OCI-LY7 (cell line): Measurements from ENCODE around the gene GCSAM.

ENCODE experiments used
- CTCF ChIP-seq: fragments of 200-600 bp; sonication (generic); conservative IDR thresholded peaks from 2 replicates; pipeline ENCODE4 v1.5.1; 2014; ENCODE audit warnings: mild to moderate bottlenecking, antibody characterized with exemption, low read length, moderate library complexity, mixed read lengths
- EZH2phosphoT487 ChIP-seq: fragments of 200-600 bp; sonication (generic); IDR thresholded peaks from 2 replicates; pipeline ENCODE4 v1.6.1; 2018; ENCODE audit warnings: low read depth, borderline replicate concordance, mild to moderate bottlenecking, mixed run types, antibody characterized with exemption, low read length, moderate library complexity, mixed read lengths

- TF ChIP-seq CTCF (no peak), EZH2phosphoT487 (no peak)
These were observed 35.7 kb downstream of the GCSAM start for GRCh38 chr3:112097378-112097777.
